ENCODE results near the gene ARMC6.

GRCh38 chr19:19087676-19088075 is 54.3 kb downstream of the ARMC6 start:
- TF ChIP-seq CTCF (IDR thresholded peaks at IDR 0.05) (no peak), POLR2A (IDR thresholded peaks at IDR 0.05) (no peak)
